Stimulated activated CD8-positive, alpha-beta memory T cell treated with anti-CD3 and anti-CD28 coated beads, Interleukin-12 subunit alpha, Interleukin-12 subunit beta, amount 100 ng/mL, for 1 hour (primary cell): Measurements from ENCODE around the gene PABPC1L2B.
"Not testable (repeated sequence)": the region's sequence is repeated elsewhere in the genome, so short reads cannot be mapped to it uniquely, and the experiment has no call there.

Experiments used
- DNase-seq: peaks from one replicate; pipeline ENCODE4 v3.0.0-alpha.2; 2020; ENCODE audit warnings: low read depth

PABPC1L2B gene

GRCh38 chrX:73002733-73003132, at the start of gene PABPC1L2B:
PABPC1L2B (plus strand) TSS chrX:73002939; CDS start chrX:73003643, 704 bp downstream.
- not testable (repeated sequence) for DNase-seq

GRCh38 chrX:72959971-72960370, 42.8 kb upstream of the PABPC1L2B start:
- not testable (repeated sequence) for DNase-seq

GRCh38 chrX:72971859-72972258, 30.9 kb upstream of the PABPC1L2B start:
- DNase-seq: not testable (repeated sequence)

GRCh38 chrX:72974885-72975284, 27.9 kb upstream of the PABPC1L2B start:
- not testable (repeated sequence) for DNase-seq

DNA sequence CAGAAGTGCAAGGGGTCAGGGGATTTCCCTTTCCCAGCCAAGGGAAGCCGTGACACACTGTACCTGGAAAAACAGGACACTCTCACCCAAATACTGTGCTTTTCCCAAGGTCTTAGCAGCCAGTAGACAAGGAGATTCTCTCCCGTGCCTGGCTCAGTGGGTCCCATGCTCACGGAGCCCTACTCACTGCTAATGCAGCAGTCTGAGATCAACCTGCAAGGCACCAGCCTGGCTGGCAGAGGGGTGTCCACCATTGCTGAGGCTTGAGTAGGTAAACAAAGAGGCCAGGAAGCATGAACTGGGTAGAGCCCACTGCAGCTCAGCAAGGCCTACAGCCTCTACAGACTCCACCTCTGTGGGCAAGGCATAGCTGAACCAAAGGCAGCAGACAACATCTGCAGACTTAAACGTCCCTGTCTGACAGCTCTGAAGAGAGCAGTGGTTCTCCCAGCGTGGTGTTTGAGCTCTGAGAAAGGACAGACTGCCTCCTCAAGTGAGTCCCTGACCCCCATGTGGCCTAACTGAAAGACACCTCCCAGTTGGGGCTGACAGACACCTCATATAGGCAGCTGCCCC, 21.8 kb upstream of the PABPC1L2B start:
- DNase-seq: not testable (repeated sequence)

- DNase-seq: not testable (repeated sequence)
These were observed 1.3 kb downstream of the PABPC1L2B start for GRCh38 chrX:73004032-73004431.

GRCh38 chrX:73021361-73022092, 18.8 kb downstream of the PABPC1L2B start:
- no peak for DNase-seq

- not testable (repeated sequence) for DNase-seq
These were observed 19.3 kb downstream of the PABPC1L2B start for GRCh38 chrX:73022093-73022445.

- DNase-seq: no peak
These were observed 26.1 kb downstream of the PABPC1L2B start for GRCh38 chrX:73028876-73029275.
